GM21528 (cell line): ENCODE measurements around the gene OR2T1.
"Not testable (repeated sequence)": the region's sequence is repeated elsewhere in the genome, so short reads cannot be mapped to it uniquely, and the experiment has no call there.

Experiments used
- ATAC-seq: cut with Tn5 transposase; IDR thresholded peaks from one replicate; pipeline ENCODE4 v1.9.1; 2021; ENCODE audit warnings: mild to moderate bottlenecking, moderate library complexity; ENCODE audit not compliant: unreplicated experiment, low FRiP score

The OR2T1 gene

DNA sequence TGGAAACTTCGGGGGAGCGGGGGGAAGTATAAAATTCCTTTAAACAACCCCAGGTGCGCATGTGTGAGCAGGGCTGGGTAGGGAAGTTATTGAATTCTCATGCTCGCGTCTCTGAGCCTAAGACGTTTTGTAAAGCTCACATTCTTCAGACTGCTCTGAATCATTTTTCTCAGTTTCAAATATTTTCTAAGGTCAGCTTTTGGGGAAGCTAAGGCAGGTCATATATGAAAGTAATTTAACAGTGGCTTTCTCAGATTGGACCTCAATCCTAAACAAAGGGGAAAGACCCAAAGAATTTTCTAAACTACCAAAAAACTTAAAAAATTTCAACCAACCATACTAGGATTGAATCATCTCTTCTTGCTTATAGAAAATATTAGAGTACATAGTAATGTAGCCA lies 32.1 kb downstream of the OR2T1 start:
- ATAC-seq, result not testable (repeated sequence)

DNA sequence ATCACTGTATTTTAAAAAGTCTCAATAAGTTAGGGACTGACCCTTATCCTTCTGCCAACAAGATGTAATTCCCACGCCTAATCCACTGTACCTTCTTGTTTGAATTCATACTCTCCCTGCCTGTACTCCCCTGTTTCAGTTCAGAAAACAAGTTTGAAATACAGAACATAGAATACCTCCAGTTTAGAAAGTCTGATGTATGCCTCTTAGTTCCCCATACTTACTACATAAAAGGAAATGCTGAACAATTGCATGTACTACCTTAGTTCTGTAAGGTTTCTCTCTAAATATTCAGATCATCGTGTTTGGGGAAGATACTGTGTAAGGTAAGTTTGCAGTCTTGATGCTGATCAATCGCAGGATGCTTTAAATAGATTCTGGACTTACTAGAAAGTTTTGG lies 33.5 kb downstream of the OR2T1 start:
- peak; percentile 75 for ATAC-seq

DNA sequence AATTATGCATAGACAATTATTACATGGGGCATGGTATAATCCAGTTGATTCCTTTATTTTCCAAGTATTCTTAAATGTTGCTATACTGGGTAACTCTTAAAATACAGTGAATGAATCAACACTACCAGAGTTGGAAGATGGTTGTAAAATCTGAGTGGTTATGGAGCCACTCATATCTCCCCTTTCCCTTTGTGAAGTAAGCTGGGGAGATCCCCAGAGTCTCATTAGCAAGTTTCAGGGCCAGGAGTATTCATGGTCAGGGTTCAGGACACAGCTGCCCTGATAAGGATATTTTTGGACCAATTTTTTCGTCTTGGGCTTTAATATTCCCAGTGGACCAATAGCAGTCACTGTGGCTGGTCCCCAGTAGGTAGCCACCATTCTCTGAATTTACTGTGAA lies 35.8 kb downstream of the OR2T1 start:
- not testable (repeated sequence) for ATAC-seq

DNA sequence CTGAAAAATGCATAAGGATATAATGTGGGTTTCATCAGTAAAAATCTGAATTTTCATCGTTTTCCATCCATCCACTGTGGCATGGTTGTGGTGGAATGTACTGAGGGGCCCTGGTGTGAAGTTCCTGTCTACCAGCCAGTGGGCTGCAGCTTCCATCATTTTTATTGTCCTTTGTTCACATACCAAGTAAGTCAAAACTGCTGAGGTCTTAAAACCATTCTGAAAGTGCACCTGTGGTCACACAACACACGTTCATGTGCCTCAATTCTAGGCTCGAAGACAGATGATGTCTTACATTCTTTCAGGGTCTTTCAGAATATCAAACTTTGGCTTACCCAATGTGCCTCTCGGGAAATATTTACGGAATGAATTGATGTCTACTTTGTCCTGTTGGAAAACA lies 36.4 kb downstream of the OR2T1 start:
- not testable (repeated sequence) for ATAC-seq

DNA sequence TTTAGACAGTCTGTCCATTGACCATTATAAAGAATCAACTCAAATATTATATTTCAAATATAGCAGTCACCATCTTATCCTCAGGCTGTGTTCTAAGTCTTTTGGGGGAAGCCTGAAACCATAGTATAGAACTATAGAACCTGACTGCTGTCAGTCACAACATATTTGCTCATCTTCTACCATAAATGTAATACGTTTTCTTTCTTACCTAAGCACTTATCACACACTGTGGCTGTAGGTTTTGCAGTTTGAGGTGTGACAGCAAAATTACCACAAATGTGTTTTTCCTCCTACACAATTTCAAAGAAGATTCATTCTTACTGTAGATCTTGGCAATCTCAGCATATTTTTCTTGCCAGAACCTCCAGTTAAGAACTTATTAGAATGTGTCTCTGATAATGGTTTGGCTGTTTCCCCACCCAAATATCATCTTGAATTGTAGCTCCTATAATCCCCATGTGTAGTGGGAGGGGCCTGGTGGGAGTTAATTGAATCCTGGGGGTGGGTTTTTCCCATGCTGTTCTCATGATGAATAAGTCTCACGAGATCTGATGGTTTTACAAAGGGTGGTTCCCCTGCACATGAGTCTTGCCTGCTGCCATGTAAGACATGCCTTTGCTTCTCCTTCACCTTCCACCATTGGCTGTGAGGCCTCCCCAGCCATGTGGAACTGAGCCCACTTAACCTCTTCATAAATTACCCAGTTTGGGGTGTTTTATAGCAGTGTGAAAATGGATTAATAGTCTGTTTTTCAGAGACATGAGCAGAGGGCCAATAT lies 39.8 kb downstream of the OR2T1 start:
- ATAC-seq, result not testable (repeated sequence)

DNA sequence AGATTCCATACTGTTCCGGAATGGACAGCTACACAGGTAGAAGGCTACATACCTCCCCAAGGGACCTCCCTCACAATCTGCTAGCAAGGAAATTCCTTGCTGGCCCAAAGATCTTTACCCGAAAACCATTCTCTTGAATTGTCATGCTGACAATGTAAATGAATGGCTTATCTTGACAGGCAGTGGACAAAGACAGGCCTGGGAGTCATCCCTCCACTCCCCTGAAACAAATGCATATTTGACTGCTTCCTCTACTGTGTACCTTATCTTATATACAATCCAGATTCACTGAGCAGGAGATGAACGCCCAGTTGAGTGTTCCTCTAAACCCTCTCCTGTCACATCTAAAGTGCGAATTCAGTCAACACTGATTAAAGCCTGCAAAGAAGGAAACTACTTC lies 41.8 kb downstream of the OR2T1 start:
- ATAC-seq, result not testable (repeated sequence)

DNA sequence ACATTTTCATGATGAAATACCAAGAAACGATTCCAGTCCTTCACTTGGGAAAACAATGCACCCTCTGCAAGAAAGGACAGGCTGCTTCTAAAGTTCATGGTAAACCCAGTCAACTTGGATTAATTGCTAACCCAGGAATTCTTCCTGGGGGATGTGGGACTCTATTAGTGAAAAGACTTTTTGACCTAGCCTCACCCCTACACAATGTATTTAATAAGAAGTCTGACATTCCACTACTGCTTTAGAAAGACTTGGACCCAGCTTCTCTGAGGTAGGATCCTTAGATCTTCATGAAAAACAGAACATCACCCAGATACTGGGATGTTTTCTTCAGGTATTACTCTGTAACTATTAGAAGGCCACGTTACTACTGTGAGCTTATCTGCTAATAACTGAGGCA lies 42.6 kb downstream of the OR2T1 start, which contains the start of gene OR2T2:
Gene OR2T2 (plus strand): TSS at position 239 of the 400 bp plus-strand sequence. CDS start 7,161 bp downstream, outside the sequence.
- not testable (repeated sequence) for ATAC-seq

DNA sequence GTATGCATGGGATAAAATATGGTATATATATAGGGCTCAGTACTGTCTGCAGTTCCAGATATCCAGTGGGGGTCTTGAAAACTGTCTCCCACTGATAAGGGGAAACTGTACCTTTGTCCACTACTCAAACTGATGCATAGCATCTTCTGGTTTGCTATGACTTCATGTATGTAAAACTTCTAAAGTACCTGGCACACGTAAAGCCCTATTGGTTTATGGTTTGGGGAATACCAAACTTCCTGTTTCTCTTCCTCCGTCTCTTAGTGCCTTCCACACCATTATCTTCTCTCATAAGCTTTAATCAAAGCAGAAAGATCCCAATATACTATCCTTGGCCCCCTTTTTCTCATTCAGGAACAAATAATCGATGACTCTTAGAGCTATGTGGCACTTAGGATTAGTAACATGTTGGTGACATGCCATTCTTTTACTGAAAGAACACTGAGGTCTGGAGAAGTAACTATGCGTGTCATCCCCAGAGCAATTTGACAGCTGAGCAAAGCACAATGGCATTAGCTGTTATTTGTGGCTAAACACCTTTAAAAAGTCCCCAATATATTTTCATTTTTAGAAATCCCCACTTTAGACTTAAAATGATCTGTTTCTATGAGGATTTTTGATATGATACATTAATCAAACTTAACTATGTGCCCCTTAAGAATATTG lies 45.7 kb downstream of the OR2T1 start:
- peak; percentile 64 for ATAC-seq

DNA sequence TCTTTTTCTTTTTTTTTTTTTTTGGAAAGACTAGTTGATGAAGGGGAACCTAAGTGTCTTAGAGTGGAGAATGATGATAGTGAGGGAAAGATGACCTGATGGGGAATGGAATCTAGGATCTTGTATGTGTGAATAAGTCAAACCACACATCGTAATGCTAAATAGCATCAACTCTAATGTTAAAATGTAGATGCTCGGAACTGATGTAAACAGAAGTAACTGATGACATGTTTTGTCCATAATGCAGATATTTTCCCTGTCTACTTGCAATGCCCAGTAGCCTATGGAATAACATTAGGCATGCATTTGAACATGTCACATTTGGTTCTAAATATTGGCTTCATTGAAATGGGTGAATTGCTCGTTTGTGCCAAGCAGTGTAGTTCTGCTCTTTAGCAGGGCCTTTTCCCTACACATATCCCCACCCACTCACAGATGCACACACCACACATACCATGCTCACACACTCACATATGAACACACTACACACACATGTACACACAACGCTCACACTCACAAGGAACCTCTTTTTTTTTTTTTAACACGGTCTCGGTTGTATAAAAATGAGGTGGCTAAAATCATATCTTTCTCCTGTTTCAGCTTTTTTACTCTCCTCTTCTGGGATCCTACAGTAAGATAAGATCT lies 47.1 kb downstream of the OR2T1 start:
- ATAC-seq, result not testable (repeated sequence)

DNA sequence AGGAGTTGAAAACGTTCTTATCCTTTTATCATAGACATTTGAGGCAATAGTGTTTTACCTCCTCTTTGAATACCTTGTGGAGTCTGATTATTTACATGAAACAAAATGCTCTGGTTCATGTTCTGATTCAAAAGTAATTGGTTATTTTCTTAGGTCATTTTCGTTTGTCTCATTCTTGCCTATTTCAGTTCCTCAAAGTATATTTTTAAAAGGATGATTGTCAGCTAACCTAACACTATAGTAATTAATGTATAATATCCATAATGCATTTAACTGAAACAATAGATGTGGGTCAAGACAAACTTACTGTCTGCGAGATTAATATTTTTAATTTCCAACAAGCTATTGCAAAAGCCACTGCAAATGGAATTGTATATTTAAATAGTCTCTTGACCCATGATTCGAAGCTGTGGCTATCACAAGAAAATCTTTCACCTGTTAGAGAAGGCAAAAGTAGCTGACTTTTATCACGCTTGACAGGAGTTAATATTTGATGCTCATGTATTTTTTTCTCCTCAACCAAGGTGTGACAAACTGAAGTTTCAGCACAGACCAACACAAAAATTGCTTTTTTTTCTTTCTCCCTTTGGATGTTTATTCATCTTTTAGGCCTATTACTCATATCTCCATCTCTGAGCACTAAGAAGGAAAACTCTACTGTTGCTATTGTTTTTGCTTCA lies 47.8 kb downstream of the OR2T1 start:
- ATAC-seq, result peak; percentile 55

DNA sequence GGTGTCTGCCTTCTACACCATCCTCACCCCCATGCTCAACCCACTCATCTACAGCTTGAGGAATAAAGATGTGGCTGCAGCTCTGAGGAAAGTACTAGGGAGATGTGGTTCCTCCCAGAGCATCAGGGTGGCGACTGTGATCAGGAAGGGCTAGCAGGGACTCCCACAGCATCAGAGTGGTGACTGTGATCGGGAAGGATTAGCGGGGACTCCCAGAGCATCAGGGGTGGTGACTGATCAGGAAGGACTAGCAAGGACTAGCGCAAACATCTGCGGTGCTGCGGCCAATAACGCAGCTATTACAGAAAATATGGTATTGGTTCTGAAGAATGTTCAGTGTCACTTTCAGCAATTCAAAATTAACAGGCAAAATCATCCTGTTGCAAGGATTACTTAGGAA lies 50.8 kb downstream of the OR2T1 start:
- not testable (repeated sequence) for ATAC-seq

DNA sequence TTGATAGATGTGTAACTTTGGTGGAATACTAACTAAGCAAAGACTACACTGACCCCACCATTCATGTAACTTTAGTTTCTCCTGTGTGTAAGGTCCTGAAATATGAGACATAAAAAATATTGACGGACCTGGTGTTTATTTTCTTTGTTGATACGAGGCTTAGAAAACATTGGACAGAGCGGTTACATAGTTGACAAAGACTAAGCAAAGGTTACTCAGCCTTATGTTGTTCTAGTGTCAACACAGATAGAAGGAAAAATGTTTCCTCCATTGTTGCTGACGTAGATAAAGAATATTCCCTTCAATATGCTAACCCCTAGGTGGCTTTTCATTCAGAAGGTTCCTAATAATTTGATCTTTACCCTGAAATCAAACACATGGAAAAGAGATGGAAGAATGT lies 52.2 kb downstream of the OR2T1 start:
- not testable (repeated sequence) for ATAC-seq

DNA sequence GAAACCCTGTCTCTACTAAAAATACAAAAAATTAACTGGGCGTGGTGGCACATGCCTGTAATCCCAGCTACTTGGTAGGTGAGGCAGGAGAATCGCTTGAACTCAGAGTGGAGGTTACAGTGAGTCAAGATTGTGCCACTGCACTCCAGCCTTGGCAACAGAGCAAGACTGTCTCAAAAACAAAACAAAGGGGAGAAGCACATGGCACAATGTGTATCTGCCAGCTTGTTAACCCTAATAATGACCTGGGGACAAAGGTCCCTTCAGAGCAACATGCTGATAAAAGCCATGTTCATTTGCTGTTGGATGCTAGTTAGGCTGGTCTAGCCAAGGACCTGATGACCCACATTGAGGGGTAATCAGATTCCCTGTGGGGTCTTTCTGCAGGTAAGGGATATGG lies 53.8 kb downstream of the OR2T1 start:
- not testable (repeated sequence) for ATAC-seq
